Kidney (tissue), 14 donors: Measurements from ENCODE around the gene UGT1A3. TPM values are rescaled to one million over a fixed set of nuclear protein-coding genes. Genes with fewer than 3 reads are reported as not detected.

Experiments
- DNase-seq, 5 donors: peaks; one replicate each; pipeline ENCODE4 v3.0.0-alpha.2; 2013 to 2020
- FAIRE-seq: peaks from 2 replicates; lab custom pipeline; 2012; peaks lifted over from hg19 to GRCh38; lab: Jason Lieb, UNC
- H3K27ac ChIP-seq, 2 donors: one replicate each; pipeline ENCODE4 v1.7.0; 2013; ENCODE audit warnings: low read depth in 2 of 2, low read length in 2 of 2, inconsistent platforms in 1 of 2
- H3K27me3 ChIP-seq: one replicate; pipeline ENCODE4 v1.7.1; 2013; ENCODE audit warnings: low read length, inconsistent platforms; ENCODE audit not compliant: control insufficient read depth, insufficient read depth
- H3K36me3 ChIP-seq, 3 donors: one replicate each; pipeline versions ENCODE4 v1.7.0 to v1.7.1; 2013; ENCODE audit warnings: low read length in 3 of 3, control low read depth in 1 of 3, inconsistent platforms in 1 of 3; ENCODE audit not compliant: insufficient read depth in 3 of 3, control insufficient read depth in 2 of 3
- H3K4me1 ChIP-seq, 3 donors: one replicate each; pipeline versions ENCODE4 v1.7.0 to v1.7.1; 2013; ENCODE audit warnings: low read length in 3 of 3, inconsistent platforms in 1 of 3, low read depth in 1 of 3; ENCODE audit not compliant: control insufficient read depth in 2 of 3, insufficient read depth in 2 of 3
- H3K4me3 ChIP-seq, 3 donors: one replicate each; pipeline versions ENCODE4 v1.7.0 to v1.8.1; 2013; ENCODE audit warnings: low read length in 3 of 3, control low read depth in 1 of 3, inconsistent platforms in 1 of 3
- H3K9ac ChIP-seq, 3 donors: one replicate each; pipeline versions ENCODE4 v1.7.0 to v1.7.1; 2013; ENCODE audit warnings: low read length in 3 of 3, control low read depth in 1 of 3, inconsistent platforms in 1 of 3
- H3K9me3 ChIP-seq, 3 donors: one replicate each; pipeline versions ENCODE4 v1.7.0 to v1.7.1; 2013; ENCODE audit warnings: low read length in 3 of 3, control low read depth in 1 of 3, inconsistent platforms in 1 of 3; ENCODE audit not compliant: control insufficient read depth in 2 of 3, insufficient read depth in 1 of 3
- CTCF ChIP-seq: IDR thresholded peaks from 3 replicates; pipeline ENCODE4 v1.5.1; 2012; ENCODE audit warnings: mild to moderate bottlenecking, moderate library complexity, borderline replicate concordance; ENCODE audit not compliant: insufficient read depth; ENCODE audit errors: extremely low read depth
- intact Hi-C: fragments of 100-400 bp; cut with DNase I; formaldehyde crosslinking; loops from one replicate; pipeline ENCODE4 v1.11.1; 2022
- polyA plus RNA-seq: library from polyadenylated mRNA; stranded (reverse); fragments of 350-450 nt; fragmentation: Illumina TruSeq; extraction: RNeasy Lipid Tissue Mini Kit (QIAGEN cat#74804); gene quantifications from one replicate; pipeline ENCODE4 v1.2.3, GENCODE V29; 2014; ENCODE audit warnings: low read depth, low replicate concordance; ENCODE audit not compliant: insufficient read depth
- total RNA-seq: library from RNA; stranded (reverse); fragmentation: NEBNext Ultra II Directional; extraction: Animal tissue kit (Norgen Biotek cat#: 25700); gene quantifications from one replicate; pipeline ENCODE4 v1.2.1, GENCODE V29; 2021
- donor health status: control.
- donor health status: control.
- donor health status: control.
- donor health status: control.
- donor health status: control.
- donor health status: DM: yes; HTN: yes; CAD: no.
- donor health status: Normal renal cell carcinoma (clear cell type).

The UGT1A3 gene
- total and polyA plus RNA-seq, 2 donors from 2014 or later: 0.47 to 0.57 TPM

DNA sequence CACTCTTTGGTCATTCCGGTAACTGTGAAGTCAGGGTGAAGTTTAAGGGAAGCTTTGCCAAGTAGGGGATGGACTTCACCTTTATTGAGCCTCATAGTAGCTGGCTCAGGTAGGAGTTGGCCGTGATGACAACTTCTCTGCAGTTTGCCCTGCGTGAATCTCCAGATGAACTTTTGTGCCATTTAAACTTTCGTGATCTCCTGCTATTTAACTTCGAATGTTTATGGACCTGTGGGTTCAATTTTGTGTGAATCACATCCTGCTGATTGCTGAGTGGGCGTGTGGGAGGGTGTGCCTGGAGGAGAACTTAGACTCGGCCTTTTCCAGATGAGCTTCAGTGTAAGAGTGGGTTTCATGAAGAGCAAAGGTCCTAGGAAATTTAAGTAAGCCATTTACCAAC is 35.4 kb downstream of the UGT1A3 start:
- Histone ChIP-seq H3K36me3 (peaks cover 0 to 13% (median 6%) of the 10 kb centered on the region in 3 donors), H3K9me3 (no peaks in the 10 kb centered on the region), H3K4me3 (no peak overlapping the region), H3K9ac (no peak overlapping the region), H3K27me3 (no peaks in the 10 kb centered on the region), H3K27ac (peak overlapping the region in 1 of 2 donors; percentile 61), H3K4me1 (peaks cover 0 to 2% (median 0%) of the 10 kb centered on the region in 3 donors)
- DNase-seq: no peak
- no peak for FAIRE-seq
- intact Hi-C loops: no loop called here
- no peak for TF ChIP-seq CTCF

DNA sequence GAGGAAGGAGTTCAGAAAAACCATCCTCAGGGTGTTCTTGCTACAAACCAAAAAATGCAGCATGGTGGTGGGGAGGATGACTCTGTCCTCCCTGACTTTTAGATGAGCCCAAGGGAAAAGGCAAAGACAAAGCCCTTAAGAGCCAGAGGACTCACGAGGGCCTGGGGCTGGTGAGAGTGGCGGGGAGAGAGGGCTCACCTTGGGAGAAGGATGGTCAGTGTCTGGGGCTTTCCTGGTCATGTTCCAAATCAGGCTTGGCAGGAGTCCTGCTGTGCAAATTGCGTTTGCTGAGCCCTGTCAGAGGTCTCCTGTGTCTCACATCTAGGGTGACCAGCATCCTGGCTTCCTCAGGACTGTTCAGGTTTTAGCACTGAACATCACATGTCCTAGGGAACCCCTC is 35.9 kb downstream of the UGT1A3 start:
- H3K36me3 ChIP-seq: peaks cover 0 to 17% (median 11%) of the 10 kb centered on the region in 3 donors
- no peaks in the 10 kb centered on the region for H3K9me3 ChIP-seq
- intact Hi-C loops: no loop called here

DNA sequence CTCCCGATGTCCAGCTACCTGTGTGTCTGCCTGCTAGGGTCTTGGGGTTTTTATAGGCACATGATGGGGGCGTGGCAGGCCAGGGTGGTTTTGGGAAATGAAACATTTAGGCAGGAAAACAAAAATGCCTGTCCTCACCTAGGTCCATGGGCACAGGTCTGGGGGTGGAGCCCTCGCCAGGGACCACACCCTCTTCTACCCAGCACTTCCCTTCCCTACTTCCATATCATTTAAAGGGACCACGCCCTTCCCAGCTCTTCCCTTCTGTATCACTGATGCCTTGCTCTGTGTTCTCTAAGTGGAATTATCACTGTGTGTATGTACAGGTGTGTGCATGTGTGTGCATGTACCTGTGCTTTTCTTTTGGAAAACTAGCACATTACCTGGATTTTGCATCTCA is 37.6 kb downstream of the UGT1A3 start:
- H3K36me3 ChIP-seq: peaks cover 0 to 24% (median 13%) of the 10 kb centered on the region in 3 donors
- no peak for TF ChIP-seq CTCF
- H3K27me3 ChIP-seq: no peaks in the 10 kb centered on the region
- no peak overlapping the region for H3K9ac ChIP-seq
- no peak for FAIRE-seq
- H3K4me3 ChIP-seq: no peak overlapping the region
- no peaks in the 10 kb centered on the region for H3K9me3 ChIP-seq
- H3K27ac ChIP-seq: no peak overlapping the region
- DNase-seq: no peak
- no peaks in the 10 kb centered on the region for H3K4me1 ChIP-seq
- intact Hi-C loops: no loop called here

More for the DNA sequence above, 35.9 kb downstream of the UGT1A3 start:
- H3K27ac ChIP-seq: no peak overlapping the region
- peaks cover 0 to 2% (median 0%) of the 10 kb centered on the region in 3 donors for H3K4me1 ChIP-seq
- TF ChIP-seq CTCF: no peak
- no peaks in the 10 kb centered on the region for H3K27me3 ChIP-seq
- H3K9ac ChIP-seq: no peak overlapping the region
- DNase-seq (no peak), FAIRE-seq (no peak)
- H3K4me3 ChIP-seq: no peak overlapping the region

DNA sequence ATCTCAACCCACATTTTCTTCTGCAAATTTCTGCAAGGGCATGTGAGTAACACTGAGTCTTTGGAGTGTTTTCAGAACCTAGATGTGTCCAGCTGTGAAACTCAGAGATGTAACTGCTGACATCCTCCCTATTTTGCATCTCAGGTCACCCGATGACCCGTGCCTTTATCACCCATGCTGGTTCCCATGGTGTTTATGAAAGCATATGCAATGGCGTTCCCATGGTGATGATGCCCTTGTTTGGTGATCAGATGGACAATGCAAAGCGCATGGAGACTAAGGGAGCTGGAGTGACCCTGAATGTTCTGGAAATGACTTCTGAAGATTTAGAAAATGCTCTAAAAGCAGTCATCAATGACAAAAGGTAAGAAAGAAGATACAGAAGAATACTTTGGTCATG is 39.2 kb downstream of the UGT1A3 start:
- Histone ChIP-seq H3K27ac (no peak overlapping the region), H3K9me3 (no peaks in the 10 kb centered on the region), H3K4me1 (no peaks in the 10 kb centered on the region), H3K36me3 (peaks cover 0 to 34% (median 16%) of the 10 kb centered on the region in 3 donors), H3K27me3 (no peaks in the 10 kb centered on the region), H3K4me3 (no peak overlapping the region), H3K9ac (no peak overlapping the region)
- DNase-seq: no peak
- intact Hi-C loops: no loop called here
- FAIRE-seq: no peak
- no peak for TF ChIP-seq CTCF
